HepG2 (cell line): ENCODE data around the gene BABAM1. TPM values are rescaled to one million over a fixed set of nuclear protein-coding genes. Genes with fewer than 3 reads are reported as not detected.

ENCODE experiments used
- AHDC1 ChIP-seq: sonication (generic); formaldehyde crosslinking; IDR thresholded peaks from 2 replicates; pipeline ENCODE4 v1.5.1; 2020; ENCODE audit warnings: mild to moderate bottlenecking, missing genetic modification reagents, borderline replicate concordance
- ATAD3A ChIP-seq: sonication (generic); formaldehyde crosslinking; IDR thresholded peaks from 2 replicates; pipeline ENCODE4 v1.4.0; 2020; ENCODE audit warnings: missing genetic modification reagents
- BRD4 ChIP-seq: sonication (generic); formaldehyde crosslinking; IDR thresholded peaks from 2 replicates; pipeline ENCODE4 v1.4.0; 2020; ENCODE audit warnings: missing genetic modification reagents
- DZIP1 ChIP-seq: sonication (generic); formaldehyde crosslinking; IDR thresholded peaks from 2 replicates; pipeline ENCODE4 v1.5.0; 2020; ENCODE audit warnings: mild to moderate bottlenecking, missing genetic modification reagents
- ELF3 ChIP-seq: IDR thresholded peaks from 2 replicates; pipeline ENCODE4 v1.6.1; 2016; ENCODE audit warnings: missing genetic modification reagents, missing compliant biosample characterization
- GATAD1 ChIP-seq: IDR thresholded peaks from 2 replicates; pipeline ENCODE4 v1.6.1; 2016; ENCODE audit warnings: missing genetic modification reagents, missing compliant biosample characterization
- HDAC1 ChIP-seq: sonication (generic); formaldehyde crosslinking; IDR thresholded peaks from 2 replicates; pipeline ENCODE4 v1.5.1; 2020; ENCODE audit warnings: mild to moderate bottlenecking, missing genetic modification reagents
- PHF20 ChIP-seq: sonication (generic); formaldehyde crosslinking; IDR thresholded peaks from 2 replicates; pipeline ENCODE4 v1.5.0; 2020; ENCODE audit warnings: mild to moderate bottlenecking, missing genetic modification reagents
- RBFOX2 ChIP-seq: fragments of 200-400 bp; formaldehyde crosslinking; IDR thresholded peaks from 2 replicates; pipeline ENCODE4 v1.6.1; 2017; ENCODE audit warnings: low read depth, mild to moderate bottlenecking, low read length
- THYN1 ChIP-seq: sonication (generic); formaldehyde crosslinking; IDR thresholded peaks from 2 replicates; pipeline ENCODE4 v1.8.1; 2023; ENCODE audit warnings: low read depth, mild to moderate bottlenecking, moderate library complexity, missing genetic modification reagents, borderline replicate concordance
- ZFP91 ChIP-seq: sonication (generic); formaldehyde crosslinking; IDR thresholded peaks from 2 replicates; pipeline ENCODE4 v1.9.0; 2022; ENCODE audit warnings: missing genetic modification reagents, mild to moderate bottlenecking, borderline replicate concordance
- ZNF224 ChIP-seq: sonication (generic); formaldehyde crosslinking; IDR thresholded peaks from 2 replicates; pipeline ENCODE4 v1.5.0; 2020; ENCODE audit warnings: mild to moderate bottlenecking, missing genetic modification reagents
- ZNF333 ChIP-seq: sonication (generic); formaldehyde crosslinking; IDR thresholded peaks from 2 replicates; pipeline ENCODE4 v1.4.0; 2020; ENCODE audit warnings: mild to moderate bottlenecking, missing genetic modification reagents, borderline replicate concordance
- ZNF530 ChIP-seq: sonication (generic); formaldehyde crosslinking; IDR thresholded peaks from 2 replicates; pipeline ENCODE4 v1.5.0; 2020; ENCODE audit warnings: low read depth, mild to moderate bottlenecking, missing genetic modification reagents
- ZNF543 ChIP-seq: sonication (generic); formaldehyde crosslinking; IDR thresholded peaks from 2 replicates; pipeline ENCODE4 v1.4.0; 2020; ENCODE audit warnings: mild to moderate bottlenecking, missing genetic modification reagents
- ZNF749 ChIP-seq: sonication (generic); formaldehyde crosslinking; IDR thresholded peaks from 2 replicates; pipeline ENCODE4 v1.8.0; 2022; ENCODE audit warnings: mild to moderate bottlenecking, missing genetic modification reagents, moderate library complexity, borderline replicate concordance
- ZNF777 ChIP-seq: sonication (generic); formaldehyde crosslinking; IDR thresholded peaks from 2 replicates; pipeline ENCODE4 v1.4.0; 2020; ENCODE audit warnings: missing genetic modification reagents
- ZNF850 ChIP-seq: sonication (generic); formaldehyde crosslinking; conservative IDR thresholded peaks from 2 replicates; pipeline ENCODE4 v1.9.0; 2021; ENCODE audit warnings: mild to moderate bottlenecking, missing genetic modification reagents
- ZSCAN12 ChIP-seq: sonication (generic); formaldehyde crosslinking; IDR thresholded peaks from 2 replicates; pipeline ENCODE4 v1.9.0; 2021; ENCODE audit warnings: mild to moderate bottlenecking, missing genetic modification reagents
- ZSCAN20 ChIP-seq: sonication (generic); formaldehyde crosslinking; IDR thresholded peaks from 2 replicates; pipeline ENCODE4 v1.4.0; 2020; ENCODE audit warnings: missing genetic modification reagents, mild to moderate bottlenecking, borderline replicate concordance
- polyA plus RNA-seq, 8 experiments: library from polyadenylated mRNA; depleted of rRNA in 3 of 8; stranded (reverse) in 7 of 8; unstranded in 1 of 8; fragments of >200 nt; fragmentation: Illumina TruSeq in 4 of 8; extraction: Trizol in 4 of 8; gene quantifications; 2 replicates each; pipeline versions ENCODE4 v1.2.1 to v1.2.3, GENCODE V29; 2011 to 2016; ENCODE audit warnings: low read depth in 4 of 8, missing spikeins in 1 of 8, mixed read lengths in 1 of 8; ENCODE audit not compliant: insufficient read depth in 1 of 8
- total RNA-seq, 5 experiments: library from RNA; depleted of rRNA; stranded (reverse); fragments of >200 nt; fragmentation: Illumina TruSeq; extraction: Trizol; gene quantifications; 2 replicates each; pipeline ENCODE4 v1.2.3, GENCODE V29; 2016; ENCODE audit warnings: low read depth in 1 of 5

The BABAM1 gene
- total and polyA plus RNA-seq, 2 of the 13 experiments (the other 11 are each of a cell fraction or from before 2014, with no cell fraction given) = 70.0 to 82.0 TPM

GRCh38 chr19:17266975-17267788 is at the start of gene BABAM1 (continued):
- peak; percentile 99 for TF ChIP-seq GATAD1 (CRISPR knock-in tag)
- no peak for TF ChIP-seq ZNF749 (CRISPR knock-in tag)
- no peak for TF ChIP-seq THYN1
- peak; percentile 57; the same call in 1 of the 2 replicates for TF ChIP-seq ELF3 (CRISPR knock-in tag)
- no peak for TF ChIP-seq DZIP1 (CRISPR knock-in tag)
- no peak for TF ChIP-seq ZNF530 (CRISPR knock-in tag)
- no peak for TF ChIP-seq BRD4
- no peak for TF ChIP-seq ZNF777
- TF ChIP-seq ZNF543 (CRISPR knock-in tag) = no peak
- peak; percentile 89 for TF ChIP-seq HDAC1 (CRISPR knock-in tag)
- peak; percentile 49; the same call in 1 of the 2 replicates for TF ChIP-seq RBFOX2
- TF ChIP-seq AHDC1 = no peak
- TF ChIP-seq ZNF333 (CRISPR knock-in tag) = no peak
- TF ChIP-seq ZSCAN20 (CRISPR knock-in tag) = no peak
- TF ChIP-seq ZNF224 (CRISPR knock-in tag) = no peak
- TF ChIP-seq ZNF850 (CRISPR knock-in tag) = no peak
- no peak for TF ChIP-seq ZSCAN12
- peak; percentile 60; the same call in 1 of the 2 replicates for TF ChIP-seq ZFP91 (CRISPR knock-in tag)
- TF ChIP-seq ATAD3A = no peak
- TF ChIP-seq PHF20 (CRISPR knock-in tag) = peak; percentile 85
